HEK293T (cell line): Measurements from ENCODE around the gene CREB1.

Source experiments
- BHLHE40 ChIP-seq: fragments of 450-650 bp; IDR thresholded peaks from 2 replicates; pipeline ENCODE4 v1.6.1; 2016; ENCODE audit warnings: mild to moderate bottlenecking, moderate library complexity, borderline replicate concordance
- CTBP1 ChIP-seq: fragments of 450-650 bp; IDR thresholded peaks from 2 replicates; pipeline ENCODE4 v1.6.1; 2016; ENCODE audit warnings: borderline replicate concordance
- FOXM1 ChIP-seq: fragments of 450-650 bp; IDR thresholded peaks from 2 replicates; pipeline ENCODE4 v1.6.1; 2017; ENCODE audit warnings: mild to moderate bottlenecking, borderline replicate concordance
- HDGF ChIP-seq: fragments of 450-650 bp; IDR thresholded peaks from 2 replicates; pipeline ENCODE4 v1.6.1; 2017; ENCODE audit warnings: antibody characterized with exemption, borderline replicate concordance
- NFRKB ChIP-seq: fragments of 450-650 bp; IDR thresholded peaks from 2 replicates; pipeline ENCODE4 v1.6.1; 2016; ENCODE audit warnings: mild to moderate bottlenecking, moderate library complexity
- SP1 ChIP-seq: fragments of 450-650 bp; IDR thresholded peaks from 2 replicates; pipeline ENCODE4 v1.6.1; 2017
- TARDBP ChIP-seq: fragments of 450-650 bp; IDR thresholded peaks from 2 replicates; pipeline ENCODE4 v1.6.1; 2016

DNA sequence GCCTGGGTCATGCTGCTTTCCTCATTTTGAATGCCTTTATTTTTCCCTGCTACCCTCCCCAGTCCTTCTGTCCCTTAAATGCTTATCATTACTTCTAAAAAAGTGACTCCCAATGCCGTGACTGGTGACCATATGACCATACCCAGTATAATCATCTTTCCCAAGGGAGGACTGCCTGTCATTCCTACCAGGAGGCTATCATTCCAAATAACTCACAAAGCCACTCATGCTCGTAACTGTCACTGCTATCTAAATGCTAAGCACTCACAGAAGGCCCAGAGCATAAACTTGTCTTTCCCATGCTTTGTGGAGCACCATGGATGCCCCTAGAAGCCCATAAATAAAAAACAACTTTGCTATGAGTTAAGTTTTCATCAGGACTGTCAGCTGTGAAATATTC lies 38.7 kb upstream of the CREB1 start:
- TF ChIP-seq CTBP1 (peak; percentile 88), NFRKB (no peak), SP1 (no peak), TARDBP (no peak), FOXM1 (no peak), BHLHE40 (no peak), HDGF (no peak)
